ENCODE data around the gene NCKAP5.
"Not testable (repeated sequence)": the region's sequence is repeated elsewhere in the genome, so short reads cannot be mapped to it uniquely, and the experiment has no call there.

Gene NCKAP5

DNA sequence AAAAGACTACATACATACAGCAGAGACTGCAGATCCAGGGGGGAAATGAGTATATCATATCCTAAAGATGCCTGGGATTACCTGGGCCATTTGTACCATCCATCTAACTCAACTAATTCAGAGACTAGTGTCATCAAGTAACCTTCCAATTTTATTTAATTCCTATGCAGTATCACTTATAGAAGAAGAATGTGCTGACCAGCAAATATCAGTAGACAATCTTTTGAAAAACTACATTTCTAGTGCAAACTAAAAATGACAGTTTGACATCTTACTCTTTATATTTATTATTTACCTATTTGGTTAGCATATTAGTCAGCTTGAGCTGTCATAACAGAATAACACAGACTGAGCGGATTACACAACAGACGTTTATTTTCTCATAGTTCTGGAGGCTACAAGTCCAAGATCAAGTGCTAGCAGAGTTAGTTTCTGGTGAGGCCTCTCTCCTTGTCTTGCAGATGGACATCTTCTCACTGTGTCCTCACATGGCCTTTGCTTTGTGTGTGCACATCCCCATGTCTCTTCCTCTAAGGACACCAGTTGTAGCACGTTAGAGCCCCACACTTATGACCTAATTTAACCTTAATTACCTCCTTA is 47.0 kb downstream of the NCKAP5 start:
- no peak for DNase-seq

- not testable (repeated sequence) for DNase-seq
Observed at GRCh38 chr2:133519677-133520076, 48.6 kb downstream of the NCKAP5 start.

- no peak for DNase-seq
Observed at GRCh38 chr2:133518700-133519344, 49.4 kb downstream of the NCKAP5 start.

DNA sequence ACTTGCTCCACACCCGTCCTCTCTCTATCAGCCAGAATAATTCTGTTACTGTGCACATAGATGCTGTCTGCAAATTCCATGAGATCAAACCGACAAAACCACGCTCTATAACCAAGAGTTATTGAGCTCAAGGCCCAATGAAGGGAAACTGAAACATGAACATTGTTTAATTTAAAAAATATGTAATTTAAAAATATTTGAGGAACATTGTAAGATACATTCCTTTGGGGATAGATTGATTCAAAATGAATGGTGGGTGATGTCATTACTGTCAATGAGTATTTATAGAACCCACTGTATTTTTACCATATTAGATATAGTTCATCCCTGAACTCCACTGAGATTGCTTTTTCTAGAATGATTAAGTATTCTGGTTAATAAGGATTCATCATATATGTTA is 50.4 kb downstream of the NCKAP5 start:
- no peak for DNase-seq

DNA sequence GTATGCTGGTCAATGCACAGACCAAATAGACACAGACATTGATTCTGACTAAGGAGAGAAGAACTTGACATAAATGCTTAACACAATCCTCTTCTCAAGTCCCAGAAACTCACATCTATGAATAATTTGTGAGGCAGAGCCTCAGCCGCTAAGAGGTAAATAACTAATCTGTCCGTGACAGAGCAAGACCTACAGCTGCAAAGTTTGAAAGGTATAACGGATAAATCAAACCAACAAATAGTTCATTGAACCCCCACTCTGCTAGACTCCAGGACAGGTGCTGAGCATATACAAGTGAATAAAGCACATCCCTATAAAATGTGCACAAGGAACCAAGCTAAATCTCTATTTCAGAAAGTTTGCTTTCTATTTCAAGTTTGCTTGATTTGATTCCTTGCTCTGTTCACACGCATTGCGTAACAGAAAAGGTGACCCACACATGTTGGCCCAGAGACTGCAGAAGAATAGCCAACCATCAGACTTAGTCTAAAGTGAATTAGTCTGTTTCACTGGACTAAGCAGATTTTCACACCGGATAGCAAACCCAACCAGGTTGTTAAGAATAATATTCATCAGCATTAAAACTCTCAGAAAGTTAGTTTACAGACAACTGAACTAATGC is 51.7 kb downstream of the NCKAP5 start:
- no peak for DNase-seq

- no peak for DNase-seq
Observed at GRCh38 chr2:133515271-133515670, 53.0 kb downstream of the NCKAP5 start.

- no peak for DNase-seq
Observed at GRCh38 chr2:133513893-133514292, 54.4 kb downstream of the NCKAP5 start.

- DNase-seq = no peak
Observed at GRCh38 chr2:133512121-133512520, 56.1 kb downstream of the NCKAP5 start.

GRCh38 chr2:133511679-133512078 is 56.6 kb downstream of the NCKAP5 start:
- DNase-seq = no peak

GRCh38 chr2:133509777-133510176 is 58.5 kb downstream of the NCKAP5 start:
- no peak for DNase-seq

DNA sequence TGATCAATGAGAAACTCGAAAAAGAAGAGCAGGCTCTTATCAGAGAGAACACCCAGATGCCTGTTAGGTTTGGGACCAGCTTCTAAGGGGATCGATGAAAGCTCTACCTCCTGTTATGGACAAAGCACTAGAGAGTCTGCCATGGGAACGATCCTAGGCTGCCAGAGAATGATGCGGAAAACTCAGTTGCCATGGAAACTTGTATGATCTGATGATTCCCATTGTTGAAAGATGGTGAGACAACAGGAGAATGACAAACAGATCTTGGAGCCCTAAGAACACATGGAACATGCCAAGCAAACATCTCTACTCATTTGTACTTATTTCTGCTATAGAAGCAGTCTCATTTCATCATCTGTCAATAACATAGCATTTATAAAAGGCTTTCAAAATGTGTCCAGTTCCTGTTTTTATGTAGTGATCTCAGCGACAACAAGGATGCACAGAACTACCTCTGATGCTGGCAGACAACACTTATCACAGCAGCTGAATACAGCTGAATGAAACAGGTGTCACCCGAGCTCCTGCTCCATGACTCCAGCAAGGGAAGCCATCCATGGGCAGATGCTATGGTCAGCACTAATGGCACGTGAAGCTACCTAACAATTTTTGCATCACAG is 59.6 kb downstream of the NCKAP5 start:
- no peak for DNase-seq

GRCh38 chr2:133506996-133507395 is 61.3 kb downstream of the NCKAP5 start:
- DNase-seq = no peak

- no peak for DNase-seq
Observed at GRCh38 chr2:133504566-133505505, 63.4 kb downstream of the NCKAP5 start.

- DNase-seq = no peak
Observed at GRCh38 chr2:133503927-133504326, 64.3 kb downstream of the NCKAP5 start.

DNA sequence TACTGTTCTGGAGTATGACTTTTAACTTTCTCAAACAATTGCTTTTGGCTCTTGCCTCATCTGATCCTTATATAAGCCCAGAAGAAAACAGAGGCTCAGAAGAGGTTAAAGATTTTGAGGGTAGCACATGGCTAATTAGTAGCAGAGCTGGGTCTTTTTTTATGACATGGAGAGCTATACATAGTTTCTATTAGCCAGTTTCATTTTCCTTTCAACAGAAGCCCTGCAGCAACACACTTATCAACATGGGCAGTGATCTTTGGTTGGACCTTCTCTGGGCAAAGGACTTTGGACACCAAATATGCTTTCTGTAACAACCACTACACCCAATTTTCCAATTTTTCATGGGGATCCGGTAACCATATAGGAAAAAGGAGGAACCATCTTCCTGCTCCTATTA is 64.9 kb downstream of the NCKAP5 start:
- no peak for DNase-seq

- DNase-seq = no peak
Observed at GRCh38 chr2:133502678-133503077, 65.6 kb downstream of the NCKAP5 start.

- no peak for DNase-seq
Observed at GRCh38 chr2:133500917-133501316, 67.3 kb downstream of the NCKAP5 start.

DNA sequence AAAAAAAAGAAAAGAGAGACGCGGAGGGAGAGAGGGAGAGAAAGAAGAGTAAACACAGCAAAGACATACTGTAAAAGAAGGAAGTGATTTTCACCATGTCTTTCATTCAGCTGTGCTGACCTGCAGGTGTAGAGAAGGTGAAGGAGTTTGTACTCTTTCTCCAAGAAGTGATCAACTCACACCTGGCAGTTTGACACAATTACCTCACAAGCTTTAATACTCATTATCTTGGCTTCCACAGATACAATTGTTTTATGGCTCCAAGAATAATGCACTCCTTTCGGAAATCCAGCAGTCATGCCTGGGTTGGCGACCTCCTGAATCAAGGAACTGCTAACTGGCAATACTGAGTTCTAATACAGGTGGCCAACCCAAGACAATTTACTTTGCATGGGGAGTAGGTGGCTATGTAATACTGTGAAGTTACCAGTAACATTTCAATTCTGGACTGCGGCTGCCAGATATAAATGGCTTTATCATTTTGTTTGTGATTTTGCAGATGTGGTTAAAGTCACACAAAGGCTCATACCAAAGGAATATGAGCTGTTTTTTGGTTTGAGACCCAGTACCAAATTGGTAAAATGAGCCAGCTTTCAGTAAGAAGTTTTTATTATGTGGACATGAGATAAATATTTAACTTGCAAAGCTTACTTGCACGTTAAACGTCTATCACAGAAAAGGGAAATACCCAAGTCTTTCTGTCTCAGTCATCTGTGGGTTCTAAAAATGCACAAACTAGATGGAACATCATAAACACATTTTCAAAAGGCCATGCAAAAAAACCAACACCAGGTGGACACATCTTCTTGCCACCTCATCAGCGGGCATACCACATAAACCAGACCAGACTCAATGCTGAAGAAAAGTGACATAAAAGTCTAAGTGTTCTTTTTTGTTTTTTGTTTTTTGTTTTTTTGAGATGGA is 69.3 kb downstream of the NCKAP5 start:
- DNase-seq = no peak

GRCh38 chr2:133497951-133498565 is 70.2 kb downstream of the NCKAP5 start:
- no peak for DNase-seq

DNA sequence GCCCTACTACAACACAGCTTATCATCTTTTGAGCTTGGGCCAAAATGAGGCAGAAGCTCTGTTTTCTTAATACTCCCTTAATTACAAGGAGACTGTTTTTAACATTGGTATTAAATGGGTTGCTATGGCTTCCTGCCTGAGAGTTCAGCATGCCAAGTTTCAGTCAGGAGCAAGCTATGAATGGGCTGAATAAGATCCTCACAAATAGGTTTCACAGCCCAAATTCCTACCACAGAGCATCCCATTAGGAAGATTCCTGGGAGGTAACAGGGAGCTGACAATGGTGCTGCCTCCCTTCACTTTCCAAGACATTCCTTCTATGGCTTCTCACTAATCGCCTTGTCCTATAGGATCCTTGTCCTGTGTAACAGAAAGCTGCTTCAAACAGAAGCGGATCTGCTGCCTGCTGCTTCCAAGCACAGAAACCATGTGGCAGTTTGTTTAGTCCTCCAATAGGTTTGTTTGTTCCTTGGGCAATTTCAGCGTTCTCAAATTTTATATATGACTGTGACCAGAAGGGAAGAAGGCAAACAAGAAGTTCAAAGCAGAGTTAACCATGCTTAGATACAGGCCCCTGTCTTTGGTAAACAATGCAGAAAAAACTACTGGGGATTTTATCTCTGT is 70.9 kb downstream of the NCKAP5 start:
- no peak for DNase-seq

All from NCI-H187 treated with DMSO at 0.1 percent for 48 hours (cell line).